Ureter (tissue), 1 donor: ENCODE data around the gene TPCN1. TPM values are rescaled to one million over a fixed set of nuclear protein-coding genes. Genes with fewer than 3 reads are reported as not detected.

Source experiments
- DNase-seq: peaks from one replicate; pipeline ENCODE4 v3.0.0-alpha.2; 2020; ENCODE audit warnings: low spot score
- total RNA-seq: library from RNA; stranded (reverse); gene quantifications from one replicate; pipeline ENCODE4 v1.2.4, GENCODE V29; 2023
- donor health status: DM: yes; HTN: yes; CAD: no.

TPCN1 gene
- total RNA-seq, 1 donor from 2014 or later, result 133 TPM

- DNase-seq, result no peak
Observed at GRCh38 chr12:113302886-113303640, 81.8 kb downstream of the TPCN1 start.

GRCh38 chr12:113305281-113305856 is 84.1 kb downstream of the TPCN1 start:
- DNase-seq, result no peak

GRCh38 chr12:113306382-113306781 is 85.1 kb downstream of the TPCN1 start:
- DNase-seq, result no peak

- no peak for DNase-seq
Observed at GRCh38 chr12:113310489-113310888, 89.2 kb downstream of the TPCN1 start.

GRCh38 chr12:113314121-113314529 is 92.9 kb downstream of the TPCN1 start:
- DNase-seq, result no peak

- no peak for DNase-seq
Observed at GRCh38 chr12:113315358-113315757, 94.1 kb downstream of the TPCN1 start.

- DNase-seq, result no peak
Observed at GRCh38 chr12:113316155-113316554, 94.9 kb downstream of the TPCN1 start.

- DNase-seq, result no peak
Observed at GRCh38 chr12:113317122-113317521, 95.9 kb downstream of the TPCN1 start.

GRCh38 chr12:113318046-113318656 is 96.9 kb downstream of the TPCN1 start:
- no peak for DNase-seq

GRCh38 chr12:113318900-113319628 is 97.8 kb downstream of the TPCN1 start:
- DNase-seq, result no peak

GRCh38 chr12:113320401-113320800 is 99.1 kb downstream of the TPCN1 start:
- DNase-seq, result no peak

- no peak for DNase-seq
Observed at GRCh38 chr12:113322343-113322742, 101.1 kb downstream of the TPCN1 start.

- no peak for DNase-seq
Observed at GRCh38 chr12:113325916-113326315, 104.7 kb downstream of the TPCN1 start.

- no peak for DNase-seq
Observed at GRCh38 chr12:113326775-113327395, 105.6 kb downstream of the TPCN1 start.

GRCh38 chr12:113328368-113328889 is 107.2 kb downstream of the TPCN1 start:
- no peak for DNase-seq

- DNase-seq, result no peak
Observed at GRCh38 chr12:113329022-113329790, 107.9 kb downstream of the TPCN1 start.

- DNase-seq, result no peak
Observed at GRCh38 chr12:113329791-113330417, 108.6 kb downstream of the TPCN1 start.

GRCh38 chr12:113330505-113330904 is 109.2 kb downstream of the TPCN1 start:
- no peak for DNase-seq

- DNase-seq, result no peak
Observed at GRCh38 chr12:113332688-113333417, 111.6 kb downstream of the TPCN1 start.

- no peak for DNase-seq
Observed at GRCh38 chr12:113333418-113333750, 112.1 kb downstream of the TPCN1 start.
